IPS DF 19.7 (cell line): ENCODE results near the gene STK35.
"Not testable (repeated sequence)": the region's sequence is repeated elsewhere in the genome, so short reads cannot be mapped to it uniquely, and the experiment has no call there.

ENCODE experiments used
- DNase-seq: peaks from one replicate; pipeline ENCODE4 v3.0.0-alpha.2; 2013; ENCODE audit warnings: low read depth, low spot score

The STK35 gene

GRCh38 chr20:2179949-2180348, 78.3 kb downstream of the STK35 start:
- no peak for DNase-seq

- DNase-seq, result no peak
Observed at GRCh38 chr20:2183381-2183780, 81.8 kb downstream of the STK35 start.

GRCh38 chr20:2184933-2185332, 83.3 kb downstream of the STK35 start:
- not testable (repeated sequence) for DNase-seq

GRCh38 chr20:2195614-2196013, 94.0 kb downstream of the STK35 start:
- DNase-seq, result no peak

GRCh38 chr20:2197166-2197565, 95.5 kb downstream of the STK35 start:
- DNase-seq, result no peak
